Measurements from ENCODE around the gene GPR153. TPM values are rescaled to one million over a fixed set of nuclear protein-coding genes. Genes with fewer than 3 reads are reported as not detected.

GPR153 gene
- polyA plus RNA-seq, 2 donors = 2.7 to 3.9 TPM

DNA sequence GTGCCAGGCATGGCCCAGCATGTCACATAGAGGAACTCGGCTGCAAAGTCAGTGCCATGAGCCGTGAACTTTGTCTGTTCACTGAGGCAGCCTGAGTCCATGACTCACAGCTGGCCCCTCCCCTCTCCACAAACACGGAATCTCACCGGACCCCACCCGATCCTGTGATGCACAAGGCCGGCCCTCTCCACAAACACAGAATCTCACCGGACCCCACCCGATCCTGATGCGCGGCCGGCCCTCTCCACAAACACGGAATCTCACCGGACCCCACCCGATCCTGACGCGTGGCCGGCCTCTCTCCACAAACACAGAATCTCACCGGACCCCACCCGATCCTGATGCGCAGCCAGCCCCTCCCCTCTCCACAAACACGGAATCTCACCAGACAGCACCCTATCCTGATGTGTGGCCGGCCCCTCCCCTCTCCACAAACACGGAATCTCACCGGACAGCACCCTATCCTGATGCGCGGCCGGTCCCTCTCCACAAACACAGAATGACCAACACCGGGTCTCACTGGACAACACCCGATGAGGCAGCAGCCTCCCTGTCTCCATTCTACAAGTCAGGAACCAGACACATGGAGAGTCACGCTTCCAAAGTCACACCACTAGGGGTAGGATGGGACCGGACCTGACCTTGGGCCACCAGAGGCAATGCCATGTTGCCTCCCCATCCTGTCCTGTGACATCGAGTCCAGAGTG is 39.6 kb upstream of the GPR153 start:
- peak overlapping the region; percentile 4 to 75 for H3K27ac ChIP-seq (ENCODE audit: low read depth in 2 of 2, low read length in 1 of 2)
- peaks cover 0 to 9% of the 10 kb centered on the region in 2 donors for H3K4me1 ChIP-seq (ENCODE audit: control insufficient read depth in 2 of 2, insufficient read depth in 2 of 2, low read length in 1 of 2)
- no peak overlapping the region for H3K4me3 ChIP-seq (ENCODE audit: low read depth in 1 of 2, low read length in 2 of 2)
- no peaks in the 10 kb centered on the region for H3K9me3 ChIP-seq (ENCODE audit: control insufficient read depth in 2 of 2, insufficient read depth in 1 of 2, low read depth in 1 of 2, low read length in 1 of 2)
- H3K27me3 ChIP-seq (ENCODE audit: control insufficient read depth in 1 of 2, insufficient read depth in 2 of 2, low read length in 2 of 2) = no peaks in the 10 kb centered on the region
- WGBS, 2 donors = 71 to 85% methylated on average over 32 of the region's 32 CpGs
- no peaks in the 10 kb centered on the region for H3K36me3 ChIP-seq (ENCODE audit: control insufficient read depth in 2 of 2, insufficient read depth in 2 of 2, low read length in 1 of 2)

DNA sequence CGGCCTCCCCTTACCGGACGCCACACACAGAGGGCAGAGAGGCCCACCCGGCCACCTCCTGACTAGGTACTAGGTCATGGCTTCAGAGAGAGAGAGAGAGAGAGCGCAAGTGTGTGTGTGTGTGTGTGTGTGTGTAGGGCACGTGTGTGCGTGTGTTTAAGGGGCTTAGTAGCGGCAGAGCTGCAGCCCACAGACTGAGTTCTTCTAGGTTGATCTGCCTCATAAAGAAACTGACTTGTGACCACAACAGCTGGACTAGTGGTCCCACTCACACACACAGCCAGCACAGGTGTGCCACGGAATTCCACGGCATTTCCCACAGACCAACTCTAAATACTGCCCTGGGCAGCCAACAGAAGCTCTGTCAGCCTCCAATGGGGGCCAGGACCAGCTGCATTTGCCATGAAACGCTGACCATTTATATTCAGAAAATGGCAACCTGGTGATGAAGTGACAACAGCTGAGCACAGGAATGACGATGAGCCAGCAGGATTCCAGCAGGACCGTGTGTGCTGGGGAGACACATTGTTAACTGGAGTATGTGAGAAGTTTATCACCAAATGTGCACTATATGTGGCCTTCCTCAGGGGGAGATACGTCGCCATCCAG is 38.8 kb upstream of the GPR153 start:
- Histone ChIP-seq H3K36me3 (ENCODE audit: control insufficient read depth in 2 of 2, insufficient read depth in 2 of 2, low read length in 1 of 2) (peaks cover 0 to 2% of the 10 kb centered on the region in 2 donors), H3K9me3 (ENCODE audit: control insufficient read depth in 2 of 2, insufficient read depth in 1 of 2, low read depth in 1 of 2, low read length in 1 of 2) (no peaks in the 10 kb centered on the region), H3K27ac (ENCODE audit: low read depth in 2 of 2, low read length in 1 of 2) (no peak overlapping the region), H3K27me3 (ENCODE audit: control insufficient read depth in 1 of 2, insufficient read depth in 2 of 2, low read length in 2 of 2) (no peaks in the 10 kb centered on the region), H3K4me1 (ENCODE audit: control insufficient read depth in 2 of 2, insufficient read depth in 2 of 2, low read length in 1 of 2) (peaks cover 0 to 9% of the 10 kb centered on the region in 2 donors), H3K4me3 (ENCODE audit: low read depth in 1 of 2, low read length in 2 of 2) (no peak overlapping the region)
- WGBS, 2 donors = 93% methylated on average over 15 of the region's 15 CpGs

DNA sequence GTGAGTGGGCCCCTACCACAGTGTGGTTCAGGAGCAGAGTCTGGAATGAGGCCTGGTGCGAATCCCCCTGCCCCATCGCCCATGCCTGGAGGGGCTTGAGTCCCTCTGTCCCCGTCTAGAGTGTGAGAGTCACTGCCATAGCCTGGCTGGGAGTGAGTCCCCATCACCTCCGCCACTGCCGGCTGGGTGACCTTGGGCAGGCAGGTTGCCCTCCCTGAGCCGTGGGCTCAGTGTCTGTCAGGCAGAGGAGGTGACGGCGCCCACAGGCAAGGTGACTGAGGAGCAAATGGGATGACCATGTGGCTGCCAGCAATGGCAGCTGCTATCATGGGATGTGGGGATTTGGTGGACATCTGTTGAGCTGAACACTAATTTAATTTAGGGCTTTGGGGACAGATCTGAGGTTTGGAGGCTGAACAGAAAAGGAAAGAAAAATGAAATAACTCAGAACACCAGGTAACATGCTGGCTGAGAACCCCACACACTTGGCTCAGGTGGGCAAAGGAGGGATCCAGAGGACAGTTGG is 38.1 kb upstream of the GPR153 start:
- no peaks in the 10 kb centered on the region for H3K9me3 ChIP-seq (ENCODE audit: control insufficient read depth in 2 of 2, insufficient read depth in 1 of 2, low read depth in 1 of 2, low read length in 1 of 2)
- no peaks in the 10 kb centered on the region for H3K27me3 ChIP-seq (ENCODE audit: control insufficient read depth in 1 of 2, insufficient read depth in 2 of 2, low read length in 2 of 2)
- H3K4me3 ChIP-seq (ENCODE audit: low read depth in 1 of 2, low read length in 2 of 2) = no peak overlapping the region
- WGBS, 2 donors = 92 to 96% methylated on average over 8 of the region's 8 CpGs
- peaks cover 0 to 9% of the 10 kb centered on the region in 2 donors for H3K4me1 ChIP-seq (ENCODE audit: control insufficient read depth in 2 of 2, insufficient read depth in 2 of 2, low read length in 1 of 2)
- H3K36me3 ChIP-seq (ENCODE audit: control insufficient read depth in 2 of 2, insufficient read depth in 2 of 2, low read length in 1 of 2) = peaks cover under 1 to 7% of the 10 kb centered on the region in 2 donors
- H3K27ac ChIP-seq (ENCODE audit: low read depth in 2 of 2, low read length in 1 of 2) = no peak overlapping the region

DNA sequence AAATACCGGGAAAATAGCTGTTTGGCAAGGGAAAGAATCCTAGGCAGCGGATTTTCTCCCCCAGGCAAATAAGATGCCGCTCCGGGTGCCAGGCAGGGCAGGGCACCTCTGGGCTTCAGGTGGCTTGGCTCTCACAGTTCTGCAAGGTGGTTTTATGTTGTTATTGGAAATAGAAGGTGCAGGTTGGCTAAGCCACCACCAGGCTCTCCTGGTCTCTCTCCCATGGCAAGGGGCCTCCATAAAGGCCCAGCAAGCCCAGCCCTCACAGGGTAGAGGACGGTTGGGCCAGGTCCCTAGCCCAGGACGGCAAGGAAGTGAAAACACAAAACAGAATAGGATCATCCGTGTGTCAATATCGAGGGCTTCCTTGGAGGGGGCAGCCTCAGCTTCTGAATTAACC is 37.6 kb upstream of the GPR153 start:
- no peak overlapping the region for H3K27ac ChIP-seq (ENCODE audit: low read depth in 2 of 2, low read length in 1 of 2)
- H3K9me3 ChIP-seq (ENCODE audit: control insufficient read depth in 2 of 2, insufficient read depth in 1 of 2, low read depth in 1 of 2, low read length in 1 of 2) = no peaks in the 10 kb centered on the region
- H3K4me1 ChIP-seq (ENCODE audit: control insufficient read depth in 2 of 2, insufficient read depth in 2 of 2, low read length in 1 of 2) = peaks cover 0 to 9% of the 10 kb centered on the region in 2 donors
- H3K4me3 ChIP-seq (ENCODE audit: low read depth in 1 of 2, low read length in 2 of 2) = no peak overlapping the region
- peaks cover 4 to 12% of the 10 kb centered on the region in 2 donors for H3K36me3 ChIP-seq (ENCODE audit: control insufficient read depth in 2 of 2, insufficient read depth in 2 of 2, low read length in 1 of 2)
- 87 to 89% methylated on average over 8 of the region's 8 CpGs for WGBS, 2 donors
- no peaks in the 10 kb centered on the region for H3K27me3 ChIP-seq (ENCODE audit: control insufficient read depth in 1 of 2, insufficient read depth in 2 of 2, low read length in 2 of 2)

DNA sequence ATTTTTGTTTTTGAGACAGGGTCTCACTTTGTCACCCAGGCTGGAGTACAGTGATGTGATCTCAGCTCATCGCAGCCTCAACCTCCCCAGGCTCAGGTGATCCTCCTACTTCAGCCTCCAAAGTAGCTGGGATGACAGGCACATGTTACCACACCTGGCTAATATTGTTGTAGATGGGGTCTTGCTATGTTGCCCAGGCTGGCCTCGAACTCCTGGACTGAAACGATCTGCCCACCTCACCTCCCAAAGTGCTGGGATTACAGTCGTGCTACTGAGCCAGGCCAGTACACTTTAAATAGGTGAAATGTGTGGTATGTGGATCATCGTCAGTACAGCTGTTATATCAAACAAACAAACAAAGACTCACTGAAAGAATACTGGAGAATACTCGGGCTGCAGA is 35.0 kb upstream of the GPR153 start:
- H3K36me3 ChIP-seq (ENCODE audit: control insufficient read depth in 2 of 2, insufficient read depth in 2 of 2, low read length in 1 of 2) = peaks cover 4 to 14% of the 10 kb centered on the region in 2 donors
- H3K27ac ChIP-seq (ENCODE audit: low read depth in 2 of 2, low read length in 1 of 2) = no peak overlapping the region
- 90 to 96% methylated on average over 6 of the region's 6 CpGs for WGBS, 2 donors
- peaks cover 0 to 5% of the 10 kb centered on the region in 2 donors for H3K4me1 ChIP-seq (ENCODE audit: control insufficient read depth in 2 of 2, insufficient read depth in 2 of 2, low read length in 1 of 2)
- no peak overlapping the region for H3K4me3 ChIP-seq (ENCODE audit: low read depth in 1 of 2, low read length in 2 of 2)
- H3K27me3 ChIP-seq (ENCODE audit: control insufficient read depth in 1 of 2, insufficient read depth in 2 of 2, low read length in 2 of 2) = no peaks in the 10 kb centered on the region
- no peaks in the 10 kb centered on the region for H3K9me3 ChIP-seq (ENCODE audit: control insufficient read depth in 2 of 2, insufficient read depth in 1 of 2, low read depth in 1 of 2, low read length in 1 of 2)

DNA sequence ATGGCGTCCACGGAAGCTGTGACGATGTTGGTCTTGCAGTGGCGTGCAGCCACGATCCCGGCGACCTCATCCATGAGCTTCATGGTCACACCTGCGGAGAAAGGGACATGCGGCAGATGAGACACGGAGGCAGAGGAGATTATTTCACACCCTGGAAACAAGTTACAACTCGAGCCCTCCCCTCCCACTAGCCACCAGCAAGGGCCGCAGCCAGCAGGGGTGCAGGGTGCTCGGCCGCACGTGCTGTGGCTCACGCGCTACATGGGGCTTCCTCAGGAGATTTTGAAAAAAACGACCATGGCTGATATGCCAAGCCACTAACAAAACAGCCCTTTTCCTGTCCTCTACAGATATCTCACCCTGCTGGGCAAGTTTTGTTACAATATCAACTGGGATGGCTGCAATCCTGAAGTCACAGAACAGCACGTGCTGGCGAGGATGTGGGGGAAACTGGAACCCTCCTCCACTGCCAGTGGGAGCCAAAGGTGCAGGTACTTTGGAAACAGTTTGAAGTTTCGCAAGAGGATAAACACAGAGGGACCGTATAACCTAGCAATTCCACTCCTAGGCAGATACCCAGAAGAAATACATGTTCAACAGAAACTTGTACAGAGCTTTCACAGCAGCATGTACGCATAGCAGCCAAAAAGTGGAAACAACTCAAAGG is 34.1 kb upstream of the GPR153 start:
- Histone ChIP-seq H3K27ac (ENCODE audit: low read depth in 2 of 2, low read length in 1 of 2) (no peak overlapping the region), H3K4me3 (ENCODE audit: low read depth in 1 of 2, low read length in 2 of 2) (no peak overlapping the region), H3K27me3 (ENCODE audit: control insufficient read depth in 1 of 2, insufficient read depth in 2 of 2, low read length in 2 of 2) (no peaks in the 10 kb centered on the region), H3K36me3 (ENCODE audit: control insufficient read depth in 2 of 2, insufficient read depth in 2 of 2, low read length in 1 of 2) (peaks cover 4 to 14% of the 10 kb centered on the region in 2 donors), H3K9me3 (ENCODE audit: control insufficient read depth in 2 of 2, insufficient read depth in 1 of 2, low read depth in 1 of 2, low read length in 1 of 2) (no peaks in the 10 kb centered on the region), H3K4me1 (ENCODE audit: control insufficient read depth in 2 of 2, insufficient read depth in 2 of 2, low read length in 1 of 2) (peaks cover 0 to 3% of the 10 kb centered on the region in 2 donors)
- 87 to 88% methylated on average over 23 of the region's 23 CpGs for WGBS, 2 donors

GRCh38 chr1:6294080-6294889 is 33.4 kb upstream of the GPR153 start:
- Histone ChIP-seq H3K9me3 (ENCODE audit: control insufficient read depth in 2 of 2, insufficient read depth in 1 of 2, low read depth in 1 of 2, low read length in 1 of 2) (no peaks in the 10 kb centered on the region), H3K4me1 (ENCODE audit: control insufficient read depth in 2 of 2, insufficient read depth in 2 of 2, low read length in 1 of 2) (no peaks in the 10 kb centered on the region), H3K36me3 (ENCODE audit: control insufficient read depth in 2 of 2, insufficient read depth in 2 of 2, low read length in 1 of 2) (peaks cover 4 to 14% of the 10 kb centered on the region in 2 donors), H3K27me3 (ENCODE audit: control insufficient read depth in 1 of 2, insufficient read depth in 2 of 2, low read length in 2 of 2) (no peaks in the 10 kb centered on the region), H3K27ac (ENCODE audit: low read depth in 2 of 2, low read length in 1 of 2) (no peak overlapping the region), H3K4me3 (ENCODE audit: low read depth in 1 of 2, low read length in 2 of 2) (no peak overlapping the region)
- 89 to 91% methylated on average over 14 of the region's 14 CpGs for WGBS, 2 donors

DNA sequence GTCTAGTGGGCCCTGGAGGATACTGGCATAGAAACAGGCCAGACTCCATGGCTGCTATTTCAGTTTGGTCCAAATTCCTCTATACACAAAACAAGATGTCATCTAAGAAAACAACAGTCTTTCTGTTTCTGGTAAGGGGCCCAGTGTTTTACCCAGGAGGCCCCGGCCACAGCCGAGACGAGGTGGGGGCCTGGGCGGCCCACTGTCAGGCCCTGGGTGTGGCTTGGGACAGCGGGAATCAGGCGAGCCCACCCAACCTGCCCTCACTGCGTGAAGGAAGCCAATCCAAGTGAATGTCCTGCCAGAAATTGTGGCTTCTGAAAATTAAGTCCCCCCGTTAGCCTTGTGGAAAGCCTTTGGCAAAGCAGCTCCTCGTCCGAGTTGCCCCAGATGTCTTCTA is 31.2 kb upstream of the GPR153 start:
- H3K27ac ChIP-seq (ENCODE audit: low read depth in 2 of 2, low read length in 1 of 2) = no peak overlapping the region
- H3K9me3 ChIP-seq (ENCODE audit: control insufficient read depth in 2 of 2, insufficient read depth in 1 of 2, low read depth in 1 of 2, low read length in 1 of 2) = no peaks in the 10 kb centered on the region
- peaks cover 4 to 14% of the 10 kb centered on the region in 2 donors for H3K36me3 ChIP-seq (ENCODE audit: control insufficient read depth in 2 of 2, insufficient read depth in 2 of 2, low read length in 1 of 2)
- no peaks in the 10 kb centered on the region for H3K27me3 ChIP-seq (ENCODE audit: control insufficient read depth in 1 of 2, insufficient read depth in 2 of 2, low read length in 2 of 2)
- H3K4me3 ChIP-seq (ENCODE audit: low read depth in 1 of 2, low read length in 2 of 2) = no peak overlapping the region
- H3K4me1 ChIP-seq (ENCODE audit: control insufficient read depth in 2 of 2, insufficient read depth in 2 of 2, low read length in 1 of 2) = peaks cover 0 to 4% of the 10 kb centered on the region in 2 donors
- 78 to 88% methylated on average over 10 of the region's 10 CpGs for WGBS, 2 donors

- H3K9me3 ChIP-seq (ENCODE audit: control insufficient read depth in 2 of 2, insufficient read depth in 1 of 2, low read depth in 1 of 2, low read length in 1 of 2) = no peaks in the 10 kb centered on the region
- 73 to 84% methylated on average over 10 of the region's 10 CpGs for WGBS, 2 donors
- H3K27ac ChIP-seq (ENCODE audit: low read depth in 2 of 2, low read length in 1 of 2) = no peak overlapping the region
- peaks cover 0 to 5% of the 10 kb centered on the region in 2 donors for H3K36me3 ChIP-seq (ENCODE audit: control insufficient read depth in 2 of 2, insufficient read depth in 2 of 2, low read length in 1 of 2)
- no peaks in the 10 kb centered on the region for H3K27me3 ChIP-seq (ENCODE audit: control insufficient read depth in 1 of 2, insufficient read depth in 2 of 2, low read length in 2 of 2)
- H3K4me1 ChIP-seq (ENCODE audit: control insufficient read depth in 2 of 2, insufficient read depth in 2 of 2, low read length in 1 of 2) = peaks cover 3 to 4% of the 10 kb centered on the region in 2 donors
- H3K4me3 ChIP-seq (ENCODE audit: low read depth in 1 of 2, low read length in 2 of 2) = no peak overlapping the region
Measured at GRCh38 chr1:6288665-6289064, 27.8 kb upstream of the GPR153 start.
